Ascending aorta (tissue), 2 donors: ENCODE measurements around the gene IMPG2. TPM values are rescaled to one million over a fixed set of nuclear protein-coding genes. Genes with fewer than 3 reads are reported as not detected.

Experiments used
- DNase-seq, 2 donors: peaks; one replicate each; pipeline ENCODE4 v3.0.0-alpha.2; 2019; ENCODE audit warnings: low spot score in 2 of 2
- H3K27ac ChIP-seq, 2 donors: fragments of 200-600 bp; sonication (generic); one replicate each; pipeline ENCODE4 v1.5.1; 2016 to 2017; ENCODE audit warnings: mild to moderate bottlenecking in 1 of 2
- H3K27me3 ChIP-seq: fragments of 200-600 bp; sonication (generic); one replicate; pipeline ENCODE4 v1.5.1; 2017
- H3K36me3 ChIP-seq, 2 donors: fragments of 200-600 bp; sonication (generic); one replicate each; pipeline ENCODE4 v1.5.1; 2016
- H3K4me1 ChIP-seq, 2 donors: fragments of 200-600 bp; sonication (generic); one replicate each; pipeline ENCODE4 v1.5.1; 2016 to 2017; ENCODE audit warnings: mild to moderate bottlenecking in 1 of 2
- H3K4me3 ChIP-seq, 2 donors: fragments of 200-600 bp; sonication (generic); one replicate each; pipeline ENCODE4 v1.5.1; 2016 to 2017; ENCODE audit warnings: mild to moderate bottlenecking in 1 of 2
- H3K9me3 ChIP-seq, 2 donors: fragments of 200-600 bp; sonication (generic); one replicate each; pipeline ENCODE4 v1.5.1; 2016
- CTCF ChIP-seq, 3 experiments: fragments of 200-600 bp in 2 of 3; fragments of 450-650 bp in 1 of 3; sonication (generic) in 2 of 3; IDR thresholded peaks; one replicate each; pipeline ENCODE4 v1.5.1; 2016 to 2019; ENCODE audit warnings: antibody characterized with exemption in 3 of 3, mild to moderate bottlenecking in 1 of 3, moderate library complexity in 1 of 3
- intact Hi-C: fragments of 100-400 bp; cut with DNase I; formaldehyde crosslinking; loops from one replicate; pipeline ENCODE4 v1.15.1; 2023
- total RNA-seq: library from RNA; depleted of rRNA; stranded (reverse); fragments of >200 nt; gene quantifications from one replicate; pipeline ENCODE4 v1.1.0, GENCODE V29; 2016

Gene IMPG2
- total RNA-seq, 1 donor from 2014 or later: 0.11 TPM

DNA sequence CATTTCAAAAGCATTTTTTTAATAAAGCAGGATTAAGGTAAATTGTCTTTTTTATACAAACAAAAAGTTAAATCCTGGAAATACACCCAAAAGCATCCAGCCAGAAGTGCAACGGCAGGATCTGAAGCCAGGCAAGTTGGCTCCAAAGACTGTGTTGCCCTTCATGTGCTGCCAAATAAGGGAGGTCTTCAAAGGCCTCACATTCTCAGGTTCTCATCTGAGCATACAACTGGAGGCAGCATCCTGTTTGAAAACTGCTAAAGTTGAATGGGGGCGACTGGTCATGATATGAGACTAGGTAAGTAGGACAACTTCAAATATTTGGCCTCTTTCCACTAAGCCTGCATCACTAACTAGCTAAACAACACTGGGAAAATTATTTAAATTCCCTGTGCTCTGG is 52.2 kb downstream of the IMPG2 start:
- peak overlapping the region; percentile 54 to 62 for H3K27ac ChIP-seq

GRCh38 chr3:101266566-101266965 is 53.8 kb downstream of the IMPG2 start:
- no peak for DNase-seq
- no peaks in the 10 kb centered on the region for H3K36me3 ChIP-seq

More for the DNA sequence above, 52.2 kb downstream of the IMPG2 start:
- Histone ChIP-seq H3K27me3 (no peaks in the 10 kb centered on the region), H3K4me3 (no peak overlapping the region), H3K4me1 (peaks cover 2 to 33% of the 10 kb centered on the region in 2 donors), H3K9me3 (no peaks in the 10 kb centered on the region), H3K36me3 (no peaks in the 10 kb centered on the region)
- intact Hi-C loops: no loop called here
- no peak for TF ChIP-seq CTCF (IDR thresholded peaks at IDR 0.05)
- no peak for DNase-seq

GRCh38 chr3:101266071-101266470 is 54.3 kb downstream of the IMPG2 start:
- H3K27ac ChIP-seq: no peak overlapping the region
- no peaks in the 10 kb centered on the region for H3K9me3 ChIP-seq
- H3K27me3 ChIP-seq: no peaks in the 10 kb centered on the region
- H3K4me1 ChIP-seq: peaks cover 2 to 35% of the 10 kb centered on the region in 2 donors
- no peak for TF ChIP-seq CTCF (IDR thresholded peaks at IDR 0.05)
- no peak for DNase-seq
- H3K4me3 ChIP-seq: no peak overlapping the region
- intact Hi-C loops: no loop called here
- no peaks in the 10 kb centered on the region for H3K36me3 ChIP-seq

More at GRCh38 chr3:101266566-101266965, 53.8 kb downstream of the IMPG2 start:
- intact Hi-C loops: no loop called here
- Histone ChIP-seq H3K4me3 (no peak overlapping the region), H3K27me3 (no peaks in the 10 kb centered on the region), H3K9me3 (no peaks in the 10 kb centered on the region), H3K4me1 (peaks cover 2 to 35% of the 10 kb centered on the region in 2 donors), H3K27ac (no peak overlapping the region)
- no peak for TF ChIP-seq CTCF (IDR thresholded peaks at IDR 0.05)

DNA sequence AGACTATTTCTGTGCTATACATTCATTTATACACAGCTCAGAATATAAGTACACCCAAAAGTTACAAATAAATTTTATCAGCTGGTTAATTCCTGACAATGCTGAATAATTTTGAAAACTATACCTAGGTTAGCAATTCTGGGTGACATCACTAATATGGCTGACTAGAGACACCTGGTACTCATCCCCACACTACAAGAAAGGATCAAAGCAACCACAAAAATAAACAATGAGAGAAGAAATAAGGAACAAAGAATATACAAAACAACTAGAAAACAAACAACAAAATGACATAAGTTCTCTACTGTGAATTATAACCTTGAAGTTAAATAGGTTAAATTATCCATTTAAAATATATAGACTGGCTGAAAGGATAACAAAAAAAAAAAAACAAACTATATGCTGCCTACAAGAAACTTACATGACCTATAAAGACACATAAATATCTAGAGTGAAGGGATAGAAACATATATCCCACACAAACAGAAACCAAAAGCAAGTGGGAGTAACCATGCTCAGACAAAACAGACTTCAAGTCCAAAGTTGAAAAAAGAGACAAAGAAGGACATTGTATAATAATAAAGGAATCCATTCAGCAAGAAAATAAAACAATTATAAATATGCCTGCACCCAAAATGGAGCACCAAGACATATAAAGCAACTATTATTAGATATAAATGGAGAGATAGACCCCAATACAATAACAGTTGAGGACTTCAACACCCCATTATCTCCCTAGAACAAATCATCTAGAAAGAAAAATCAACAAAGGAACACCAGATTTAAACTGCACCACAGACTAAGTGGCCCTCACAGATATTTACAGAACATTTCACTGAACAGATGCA is 57.8 kb downstream of the IMPG2 start:
- no peak for TF ChIP-seq CTCF (IDR thresholded peaks at IDR 0.05)

GRCh38 chr3:101261506-101261905 is 58.9 kb downstream of the IMPG2 start:
- H3K4me3 ChIP-seq: no peak overlapping the region
- peaks cover 6 to 17% of the 10 kb centered on the region in 2 donors for H3K4me1 ChIP-seq
- intact Hi-C loops: loop anchor here (2.0 kb wide), 1 partner anchor 47 kb away; no protein-coding TSS in a partner anchor
- H3K27me3 ChIP-seq: no peaks in the 10 kb centered on the region
- no peak for TF ChIP-seq CTCF (IDR thresholded peaks at IDR 0.05)
- H3K27ac ChIP-seq: peak overlapping the region; percentile 41 to 46
- no peaks in the 10 kb centered on the region for H3K9me3 ChIP-seq
- no peak for DNase-seq
- H3K36me3 ChIP-seq: no peaks in the 10 kb centered on the region

More for the DNA sequence above, 57.8 kb downstream of the IMPG2 start:
- Histone ChIP-seq H3K27ac (peak overlapping the region; percentile 41 to 46), H3K4me1 (peaks cover 6 to 28% of the 10 kb centered on the region in 2 donors), H3K27me3 (no peaks in the 10 kb centered on the region), H3K4me3 (no peak overlapping the region), H3K9me3 (no peaks in the 10 kb centered on the region), H3K36me3 (no peaks in the 10 kb centered on the region)
- no peak for DNase-seq
- intact Hi-C loops: no loop called here
